NT2/D1 (cell line): ENCODE data around the gene TMEM242.

ENCODE experiments used
- DNase-seq: peaks from one replicate; pipeline ENCODE4 v3.0.0-alpha.2; 2011; ENCODE audit warnings: low read depth, low spot score
- H3K27me3 ChIP-seq: 2 replicates; pipeline ENCODE4 v1.6.0; 2011; ENCODE audit warnings: mild to moderate bottlenecking; ENCODE audit not compliant: insufficient read length, insufficient read depth
- H3K36me3 ChIP-seq: 2 replicates; pipeline ENCODE4 v1.6.1; 2011; ENCODE audit warnings: mild to moderate bottlenecking, low read length, mixed read lengths; ENCODE audit not compliant: insufficient read depth, insufficient read length
- H3K4me1 ChIP-seq: 2 replicates; pipeline ENCODE4 v1.5.1; 2011; ENCODE audit not compliant: insufficient read depth, insufficient read length
- H3K4me3 ChIP-seq: 2 replicates; pipeline ENCODE4 v1.5.1; 2011; ENCODE audit warnings: low read depth; ENCODE audit not compliant: insufficient read length
- H3K9ac ChIP-seq: 2 replicates; pipeline ENCODE4 v1.6.0; 2011; ENCODE audit warnings: low read depth; ENCODE audit not compliant: insufficient read length
- H3K9me3 ChIP-seq: 2 replicates; pipeline ENCODE4 v1.5.1; 2011; ENCODE audit warnings: mild to moderate bottlenecking, low read length; ENCODE audit not compliant: insufficient read depth
- SUZ12 ChIP-seq: IDR thresholded peaks from 2 replicates; pipeline ENCODE4 v1.6.1; 2011; ENCODE audit not compliant: insufficient read length, insufficient read depth; ENCODE audit errors: extremely low read depth
- YY1 ChIP-seq: IDR thresholded peaks from 2 replicates; pipeline ENCODE4 v1.6.1; 2011; ENCODE audit not compliant: insufficient read length, insufficient read depth
- ZNF274 ChIP-seq: IDR thresholded peaks from 2 replicates; pipeline ENCODE4 v1.6.1; 2011; ENCODE audit warnings: mild to moderate bottlenecking, low read depth, low read length

Gene TMEM242

DNA sequence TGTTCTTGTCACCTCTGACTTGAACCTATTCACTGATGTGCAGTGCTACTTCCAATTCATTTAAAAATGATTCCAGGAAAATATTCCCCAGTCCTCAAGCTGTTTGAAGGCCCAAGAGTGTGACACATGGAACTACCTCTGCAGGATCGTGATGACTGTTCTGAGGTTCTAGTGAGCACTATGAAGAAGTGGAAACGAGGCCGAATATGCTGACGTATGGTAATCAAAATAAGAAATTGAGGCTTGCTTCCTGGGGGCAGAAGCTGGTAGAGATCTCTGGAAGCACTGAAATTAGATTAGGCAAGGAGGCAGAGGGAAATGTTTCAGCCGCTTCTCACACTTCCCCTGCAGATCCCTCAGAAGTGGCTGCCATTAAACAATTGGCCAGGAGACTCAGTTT, 15.7 kb downstream of the TMEM242 start:
- no peaks in the 10 kb centered on the region for H3K9me3 ChIP-seq
- TF ChIP-seq ZNF274 (no peak), SUZ12 (no peak), YY1 (no peak)
- no peaks in the 10 kb centered on the region for H3K4me1 ChIP-seq
- H3K27me3 ChIP-seq, result no peaks in the 10 kb centered on the region
- peaks cover 21% of the 10 kb centered on the region for H3K36me3 ChIP-seq
- H3K9ac ChIP-seq, result no peak overlapping the region
- no peak overlapping the region for H3K4me3 ChIP-seq
- DNase-seq, result no peak

DNA sequence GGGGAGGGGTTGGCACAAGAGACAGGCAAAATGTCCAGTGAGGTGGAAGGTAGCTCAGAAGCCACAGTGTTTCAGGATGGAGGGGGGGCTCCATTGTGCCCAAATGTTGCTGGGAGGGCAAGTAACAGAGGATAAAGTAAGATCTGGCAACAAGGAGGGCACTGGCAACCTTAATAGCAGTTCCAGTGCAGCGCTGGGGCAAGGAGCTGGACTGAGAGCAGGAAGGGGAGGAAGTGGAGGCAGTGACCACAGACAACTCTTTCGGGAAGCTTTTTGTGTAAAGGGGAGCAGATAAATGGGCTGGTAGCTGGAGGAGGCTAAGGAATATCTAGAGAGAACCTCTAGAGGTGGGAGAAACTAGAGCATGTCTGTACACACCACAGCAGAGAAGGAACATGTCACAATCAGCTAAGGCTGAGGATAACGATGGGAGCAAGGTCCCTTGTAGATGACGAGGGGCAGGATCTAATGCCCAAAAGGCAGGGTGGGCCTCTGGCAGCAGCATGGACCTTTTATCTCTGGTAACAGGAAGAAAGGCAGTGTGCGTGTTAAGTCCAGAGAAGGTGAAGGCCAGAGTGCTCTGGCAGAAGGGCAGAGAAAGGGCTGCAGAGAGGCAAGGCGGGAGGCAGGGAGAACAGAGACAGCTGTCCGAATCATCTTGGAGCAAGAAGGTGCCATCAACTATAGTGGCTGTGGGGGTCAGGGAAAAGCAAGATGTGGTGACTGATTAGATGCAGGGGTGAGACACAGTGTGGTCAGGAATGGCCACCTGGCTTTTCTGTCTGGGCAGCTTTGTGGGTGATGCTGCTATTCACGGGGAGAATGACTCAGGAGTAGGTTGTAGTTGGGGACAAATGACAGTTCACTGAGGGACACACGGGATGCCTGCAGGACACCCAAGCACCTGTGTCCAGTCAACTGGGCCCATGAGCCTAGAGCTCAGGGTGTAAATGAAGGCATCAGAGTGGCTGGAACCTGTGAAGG, 17.4 kb downstream of the TMEM242 start:
- Histone ChIP-seq H3K9ac (no peak overlapping the region), H3K4me1 (no peaks in the 10 kb centered on the region), H3K27me3 (no peaks in the 10 kb centered on the region), H3K36me3 (peaks cover 12% of the 10 kb centered on the region), H3K4me3 (no peak overlapping the region), H3K9me3 (no peaks in the 10 kb centered on the region)
- TF ChIP-seq ZNF274, result no peak
- no peak for TF ChIP-seq SUZ12
- no peak for TF ChIP-seq YY1
- no peak for DNase-seq

DNA sequence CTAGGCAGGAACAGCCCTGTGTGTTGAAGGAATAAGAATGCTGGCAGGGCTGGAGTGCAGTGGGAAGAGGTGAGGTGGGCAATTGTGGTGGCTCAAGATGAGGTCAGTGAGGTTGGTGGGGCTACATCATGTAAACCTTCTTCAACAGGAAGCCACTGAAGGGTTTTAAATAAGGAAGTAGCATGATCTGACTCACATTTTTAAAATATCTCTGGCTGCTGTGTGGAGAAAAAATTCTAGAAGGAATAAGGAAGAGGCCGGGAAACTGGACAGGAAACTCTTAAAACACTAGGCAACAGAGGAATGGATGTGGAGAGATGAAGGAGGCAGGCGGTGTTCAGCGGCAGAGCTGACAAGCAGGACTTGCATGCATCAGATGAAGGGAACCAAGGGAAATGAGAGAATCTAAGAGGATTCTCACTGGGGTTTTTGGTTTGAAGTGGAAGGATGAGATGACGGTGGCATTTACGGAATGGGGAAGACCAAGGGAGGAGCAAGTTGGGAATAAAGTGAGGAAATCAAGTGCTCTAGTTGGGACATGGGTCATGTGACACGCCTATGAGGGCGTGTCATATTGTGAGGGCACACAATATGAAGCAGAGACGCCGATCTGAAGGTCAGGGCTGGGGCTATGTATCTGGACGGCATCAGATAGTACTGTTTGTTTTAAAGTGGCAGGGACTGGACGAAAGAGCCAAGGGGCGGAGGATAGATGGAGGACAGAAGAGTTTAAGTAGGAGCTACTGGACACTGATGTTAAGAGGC, 18.2 kb downstream of the TMEM242 start:
- Histone ChIP-seq H3K4me3 (no peak overlapping the region), H3K9me3 (no peaks in the 10 kb centered on the region), H3K27me3 (no peaks in the 10 kb centered on the region), H3K4me1 (no peaks in the 10 kb centered on the region), H3K9ac (no peak overlapping the region), H3K36me3 (peaks cover 6% of the 10 kb centered on the region)
- no peak for DNase-seq
- no peak for TF ChIP-seq ZNF274

DNA sequence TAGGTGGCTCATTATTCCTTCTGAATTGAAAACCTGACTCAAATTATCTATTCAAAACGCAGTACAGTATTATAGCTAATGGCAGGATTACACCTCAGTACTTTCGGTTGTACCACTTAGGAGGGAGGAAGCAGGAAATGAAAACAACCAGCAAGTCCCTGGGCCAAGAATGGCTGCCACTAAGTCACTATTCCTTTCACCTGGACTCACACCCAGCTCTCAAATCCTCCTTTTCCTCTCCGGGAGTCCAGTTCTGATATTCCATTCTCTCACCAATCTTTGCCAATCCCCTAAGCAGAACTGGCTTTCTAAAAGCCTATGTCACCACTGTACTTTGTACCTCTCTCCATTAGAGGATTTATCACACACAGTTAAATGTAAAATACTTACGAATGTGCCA, 20.6 kb downstream of the TMEM242 start:
- Histone ChIP-seq H3K4me1 (no peaks in the 10 kb centered on the region), H3K27me3 (no peaks in the 10 kb centered on the region), H3K9me3 (no peaks in the 10 kb centered on the region), H3K9ac (no peak overlapping the region), H3K4me3 (no peak overlapping the region), H3K36me3 (peaks cover 16% of the 10 kb centered on the region)
- DNase-seq, result no peak
- no peak for TF ChIP-seq SUZ12
- TF ChIP-seq YY1, result no peak
- TF ChIP-seq ZNF274, result no peak

DNA sequence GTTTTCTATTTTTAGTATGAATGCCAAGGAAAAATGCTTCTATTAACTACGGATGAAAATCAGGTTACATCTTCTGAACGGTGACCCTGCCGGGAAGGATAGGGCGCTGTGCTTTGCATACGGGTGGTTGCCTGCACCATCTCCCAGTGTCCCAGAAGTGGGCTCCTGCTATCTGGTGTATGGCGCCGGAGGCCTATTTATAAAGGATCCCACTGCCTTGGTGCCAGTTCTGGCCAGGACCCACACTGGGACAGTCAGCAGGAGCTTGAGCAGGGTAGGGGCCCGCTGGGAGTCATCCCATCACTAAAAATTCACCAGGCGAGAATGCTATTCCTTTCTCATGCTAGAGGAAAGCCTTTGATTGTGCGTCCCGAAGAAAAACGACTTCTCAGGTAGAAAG, 22.9 kb downstream of the TMEM242 start:
- TF ChIP-seq ZNF274 (no peak), SUZ12 (no peak), YY1 (no peak)
- Histone ChIP-seq H3K27me3 (no peaks in the 10 kb centered on the region), H3K4me3 (no peak overlapping the region), H3K9ac (no peak overlapping the region), H3K9me3 (no peaks in the 10 kb centered on the region), H3K4me1 (no peaks in the 10 kb centered on the region), H3K36me3 (peaks cover 12% of the 10 kb centered on the region)
- DNase-seq, result no peak

DNA sequence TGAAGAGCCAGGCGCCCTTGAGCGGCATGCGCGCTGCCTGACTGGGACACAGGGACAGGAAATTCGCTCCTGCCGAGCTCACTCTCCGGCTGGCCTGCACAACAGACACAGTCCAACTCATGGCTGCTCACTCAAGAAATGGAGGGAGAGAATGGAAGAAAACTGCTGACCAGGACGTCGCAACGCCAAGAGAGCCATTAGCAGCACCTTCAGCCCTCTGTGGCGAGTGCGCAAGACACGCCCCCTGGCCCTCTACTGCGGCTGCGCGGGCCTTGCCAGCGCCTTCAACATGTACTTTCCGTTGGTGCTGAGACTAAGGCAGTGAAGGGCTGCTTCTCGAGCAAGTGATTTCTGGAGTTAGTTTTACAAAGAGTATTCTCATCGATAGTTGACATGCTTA, 23.3 kb downstream of the TMEM242 start:
- TF ChIP-seq YY1 (no peak), SUZ12 (no peak), ZNF274 (no peak)
- no peak for DNase-seq
- Histone ChIP-seq H3K4me3 (no peak overlapping the region), H3K27me3 (no peaks in the 10 kb centered on the region), H3K9ac (no peak overlapping the region), H3K36me3 (peaks cover 12% of the 10 kb centered on the region), H3K9me3 (no peaks in the 10 kb centered on the region), H3K4me1 (no peaks in the 10 kb centered on the region)

DNA sequence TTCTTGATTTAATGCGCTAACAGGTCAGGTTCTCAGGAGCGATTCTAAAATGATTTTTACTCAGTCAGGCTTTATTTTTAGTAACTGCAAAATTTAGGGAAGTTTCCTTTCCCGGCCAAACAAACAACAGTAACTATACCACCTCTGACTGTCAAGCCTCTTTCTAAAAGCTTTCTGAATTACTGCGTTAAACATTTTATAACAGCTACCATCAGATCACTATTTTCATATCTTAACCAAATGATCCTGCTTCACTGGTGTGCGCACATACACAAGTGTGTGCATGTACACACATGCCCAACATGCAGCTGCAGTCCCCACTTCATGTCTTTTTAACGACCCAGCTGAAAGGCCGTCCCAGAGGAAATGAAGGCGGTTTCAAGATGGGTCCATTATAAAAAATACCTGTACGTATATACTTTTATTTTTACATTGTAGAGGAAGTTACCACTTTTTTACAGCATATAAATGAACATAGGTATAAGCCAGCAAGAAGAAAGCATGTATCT, 25.0 kb downstream of the TMEM242 start:
- DNase-seq, result no peak
- no peak overlapping the region for H3K4me3 ChIP-seq
- no peaks in the 10 kb centered on the region for H3K4me1 ChIP-seq
- no peaks in the 10 kb centered on the region for H3K27me3 ChIP-seq
- H3K9me3 ChIP-seq, result no peaks in the 10 kb centered on the region
- TF ChIP-seq YY1, result no peak
- no peak for TF ChIP-seq SUZ12
- no peak for TF ChIP-seq ZNF274
- H3K36me3 ChIP-seq, result peaks cover 12% of the 10 kb centered on the region
- H3K9ac ChIP-seq, result no peak overlapping the region
